ENCODE measurements around the gene INHA.

DNA sequence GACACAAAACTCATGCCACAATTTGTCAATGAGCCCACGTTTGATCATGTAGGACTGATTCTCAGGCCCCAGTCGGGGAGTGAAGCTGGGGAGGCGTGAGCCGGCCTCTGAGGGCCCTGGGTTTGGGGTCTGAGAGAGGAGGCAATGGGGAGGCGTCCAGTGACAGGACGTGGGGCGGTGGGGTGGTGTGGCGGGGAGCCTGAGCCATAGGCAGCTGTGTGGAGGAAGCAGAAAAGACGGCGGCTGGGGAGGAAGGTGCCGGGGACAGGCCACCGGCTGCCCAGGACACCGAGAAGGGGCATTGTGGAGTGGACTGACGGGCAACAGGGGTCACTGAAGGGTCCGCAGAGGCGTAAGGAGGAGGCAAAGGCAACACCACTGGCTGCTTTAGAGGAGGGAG is 35.7 kb upstream of the INHA start:
- no peak for TF ChIP-seq TARDBP (IDR thresholded peaks at IDR 0.05)
- no peak for TF ChIP-seq FOXM1 (IDR thresholded peaks at IDR 0.05; ENCODE audit: borderline replicate concordance)
- TF ChIP-seq SP1 (IDR thresholded peaks at IDR 0.05): no peak
- TF ChIP-seq ARNT (IDR thresholded peaks at IDR 0.05): no peak
